Breast epithelium (tissue), 3 donors: ENCODE results near the gene MALRD1.

ENCODE experiments used
- CTCF ChIP-seq, 3 donors: fragments of 450-650 bp; IDR thresholded peaks; one replicate each; pipeline ENCODE4 v1.5.1; 2016 to 2017; ENCODE audit warnings: antibody characterized with exemption in 3 of 3, mild to moderate bottlenecking in 3 of 3, moderate library complexity in 3 of 3
- POLR2A ChIP-seq: fragments of 450-650 bp; IDR thresholded peaks from one replicate; pipeline ENCODE4 v1.6.1; 2016; ENCODE audit warnings: antibody characterized with exemption, mild to moderate bottlenecking, moderate library complexity

DNA sequence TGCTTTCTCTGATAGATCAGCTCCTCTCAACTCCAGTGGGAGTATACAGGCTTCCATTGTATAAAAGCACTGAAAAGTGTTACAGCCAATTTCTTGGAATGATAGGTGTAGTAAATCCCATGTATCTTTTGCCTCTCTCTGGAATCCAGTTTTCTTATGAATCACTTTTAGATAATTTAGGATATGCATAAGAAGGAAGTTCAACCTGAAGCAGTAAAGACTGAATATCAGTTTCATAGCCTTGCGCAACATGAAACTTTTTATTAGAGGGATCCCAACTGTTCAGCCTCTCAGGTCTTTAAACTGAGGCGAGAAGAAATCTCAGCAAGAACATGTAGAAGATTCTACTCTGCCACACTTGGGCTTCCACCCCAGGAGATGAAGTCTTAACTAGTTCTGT, 280.0 kb downstream of the MALRD1 start:
- no peak for TF ChIP-seq POLR2A
- TF ChIP-seq CTCF (IDR thresholded peaks at IDR 0.05), result no peak
